GM23248 (cell line): ENCODE results near the gene TRRAP.

Source experiments
- EZH2 ChIP-seq: fragments of 200-600 bp; sonication (generic); IDR thresholded peaks from 2 replicates; pipeline ENCODE4 v1.6.1; 2018; ENCODE audit warnings: antibody characterized with exemption, mild to moderate bottlenecking; ENCODE audit not compliant: insufficient read depth, poor library complexity, severe bottlenecking
- EZH2phosphoT487 ChIP-seq: fragments of 200-600 bp; sonication (generic); IDR thresholded peaks from 2 replicates; pipeline ENCODE4 v1.6.1; 2018; ENCODE audit warnings: antibody characterized with exemption, moderate library complexity, mild to moderate bottlenecking, low read depth; ENCODE audit not compliant: insufficient read depth

DNA sequence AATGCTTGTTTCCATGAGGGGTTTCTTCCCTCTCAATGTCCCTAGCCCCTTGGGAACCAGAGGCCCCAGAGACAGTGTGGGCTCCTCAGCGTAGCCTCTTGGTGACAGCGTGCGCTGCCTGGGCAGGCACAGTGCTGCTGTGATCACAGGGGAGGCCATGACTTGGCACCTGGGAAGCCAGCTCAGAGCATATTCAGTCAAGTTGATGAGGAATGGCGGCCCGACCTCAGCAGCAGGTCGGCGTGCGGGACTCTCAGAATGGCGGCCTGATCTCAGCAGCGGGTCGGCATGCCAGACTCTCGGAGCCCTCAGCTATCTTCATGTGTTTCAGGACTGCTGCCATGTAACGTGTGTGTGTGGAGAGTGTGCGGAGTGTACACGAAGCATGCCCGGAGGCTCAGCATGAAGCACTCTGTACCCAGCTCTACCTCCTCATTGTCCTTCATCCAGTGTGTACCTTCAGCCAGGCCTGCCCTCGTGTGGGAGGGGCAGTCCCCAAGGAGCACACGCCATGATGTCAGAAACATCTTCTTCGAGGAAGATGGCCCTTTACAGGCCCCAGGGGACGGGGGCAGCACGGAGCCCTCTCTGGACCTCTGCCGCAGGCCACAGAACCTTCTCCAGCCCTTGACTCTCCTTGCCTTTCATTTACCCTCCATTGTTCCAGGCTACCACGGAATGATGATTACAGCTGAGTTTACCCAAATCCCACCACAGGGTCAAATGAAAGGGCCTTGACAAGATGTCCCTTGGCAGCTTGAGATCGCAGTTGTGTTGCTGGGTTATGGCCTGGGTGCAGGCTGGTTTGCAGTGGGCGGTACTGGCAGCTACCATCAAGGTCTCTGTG, 135.2 kb downstream of the TRRAP start:
- TF ChIP-seq EZH2, result no peak
- no peak for TF ChIP-seq EZH2phosphoT487
